Renal cortex interstitium (tissue), 11 donors: ENCODE measurements around the gene EGR1. TPM values are rescaled to one million over a fixed set of nuclear protein-coding genes. Genes with fewer than 3 reads are reported as not detected.

Experiments used
- DNase-seq, 11 donors: peaks; one replicate each; pipeline ENCODE4 v3.0.0-alpha.2; 2013; ENCODE audit warnings: low read depth in 9 of 11, low spot score in 4 of 11; ENCODE audit errors: extremely low read depth in 1 of 11
- polyA plus RNA-seq, 3 donors: library from polyadenylated mRNA; unstranded; fragments of 120-200 nt; gene quantifications; one replicate each; pipeline ENCODE4 v1.2.1, GENCODE V29; 2013; ENCODE audit not compliant: insufficient read length in 3 of 3

The EGR1 gene
- polyA plus RNA-seq, 3 donors = 134 to 404 (median 223) TPM

- no peak for DNase-seq
These were observed 17.2 kb upstream of the EGR1 start for GRCh38 chr5:138448070-138448469.

- DNase-seq = no peak
These were observed 16.5 kb upstream of the EGR1 start for GRCh38 chr5:138448481-138449398.

GRCh38 chr5:138449501-138450239, 15.6 kb upstream of the EGR1 start:
- peak in 8 of 11 donors; percentile 70 to 86 (median 80) for DNase-seq

GRCh38 chr5:138450971-138451370, 14.3 kb upstream of the EGR1 start:
- no peak for DNase-seq

- DNase-seq = no peak
These were observed 12.6 kb upstream of the EGR1 start for GRCh38 chr5:138452720-138453119.

GRCh38 chr5:138453590-138453989, 11.7 kb upstream of the EGR1 start:
- no peak for DNase-seq

- no peak for DNase-seq
These were observed 11.2 kb upstream of the EGR1 start for GRCh38 chr5:138454121-138454520.

GRCh38 chr5:138455232-138455930, 9.9 kb upstream of the EGR1 start:
- DNase-seq = no peak

- DNase-seq = no peak
These were observed 7.6 kb upstream of the EGR1 start for GRCh38 chr5:138457531-138458275.

GRCh38 chr5:138458384-138458783, 6.9 kb upstream of the EGR1 start:
- DNase-seq = no peak

- no peak for DNase-seq
These were observed 6.4 kb upstream of the EGR1 start for GRCh38 chr5:138458856-138459255.

GRCh38 chr5:138459311-138459933, 5.9 kb upstream of the EGR1 start:
- no peak for DNase-seq

GRCh38 chr5:138460032-138460693, 5.1 kb upstream of the EGR1 start:
- DNase-seq = no peak

- no peak for DNase-seq
These were observed 3.7 kb upstream of the EGR1 start for GRCh38 chr5:138461343-138462125.

- DNase-seq = peak in 2 of 11 donors; percentile 68 to 79
These were observed 1.8 kb upstream of the EGR1 start for GRCh38 chr5:138463419-138464007.

- DNase-seq = peak in 10 of 11 donors; percentile 89 to 97 (median 96)
These were observed 1.3 kb upstream of the EGR1 start for GRCh38 chr5:138464008-138464387.
